Neural crest cell (in vitro differentiated cells): ENCODE measurements around the gene GNA12. TPM values are rescaled to one million over a fixed set of nuclear protein-coding genes. Genes with fewer than 3 reads are reported as not detected.
"Not testable (repeated sequence)": the region's sequence is repeated elsewhere in the genome, so short reads cannot be mapped to it uniquely, and the experiment has no call there.

ENCODE experiments used
- DNase-seq: peaks from one replicate; pipeline ENCODE4 v3.0.0; 2021; ENCODE audit warnings: low read depth, mixed read lengths, low spot score
- H3K27ac Mint-ChIP-seq: one replicate; pipeline ENCODE4 v1.8.0; 2021; ENCODE audit warnings: mild to moderate bottlenecking, mixed read lengths; ENCODE audit not compliant: unreplicated experiment
- H3K27me3 Mint-ChIP-seq: 2 replicates; pipeline ENCODE4 v1.8.0; 2021; ENCODE audit warnings: low read depth, mild to moderate bottlenecking, mixed read lengths
- H3K36me3 Mint-ChIP-seq: 2 replicates; pipeline ENCODE4 v1.8.0; 2021; ENCODE audit warnings: low read depth, mild to moderate bottlenecking, mixed read lengths
- H3K4me1 Mint-ChIP-seq: 2 replicates; pipeline ENCODE4 v1.8.0; 2021; ENCODE audit warnings: mixed read lengths
- H3K4me3 Mint-ChIP-seq: one replicate; pipeline ENCODE4 v1.8.0; 2021; ENCODE audit warnings: mild to moderate bottlenecking, mixed read lengths
- H3K9me3 Mint-ChIP-seq: 2 replicates; pipeline ENCODE4 v1.8.0; 2021; ENCODE audit warnings: mixed read lengths
- total RNA-seq: library from RNA; stranded (reverse); gene quantifications from 2 replicates; pipeline ENCODE4 v1.2.1, GENCODE V29; 2021
- TF ChIP-seq, protein P1 (sequence below): fragments of 200-600 bp; sonication (generic); conservative IDR thresholded peaks from 2 replicates; pipeline ENCODE4 v1.5.0; 2021; ENCODE audit warnings: antibody characterized with exemption, mild to moderate bottlenecking

The GNA12 gene
- total RNA-seq, 1 donor from 2014 or later: 63.5 TPM

DNA sequence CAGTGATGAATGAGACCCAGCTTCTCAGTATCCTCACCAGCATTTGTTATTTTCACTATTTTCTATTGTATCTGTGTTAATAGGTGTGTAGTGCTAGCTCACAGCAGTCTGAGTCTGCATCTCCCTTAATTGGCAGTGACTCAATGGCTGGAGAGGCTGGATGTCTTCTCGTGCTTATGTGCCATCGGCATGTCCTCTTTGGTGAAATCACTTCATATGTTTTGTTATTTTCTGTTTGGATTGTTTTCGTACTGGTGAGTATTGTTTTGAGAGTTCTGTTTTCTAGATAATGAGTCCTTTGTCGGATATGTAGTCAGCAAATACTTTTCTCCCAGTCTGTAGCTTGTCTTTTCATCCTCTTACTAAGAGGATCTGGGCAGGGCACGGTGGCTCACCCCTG, 90.0 kb downstream of the GNA12 start:
- Mint-ChIP-seq H3K4me3 (no peak overlapping the region), H3K36me3 (peaks cover 17% of the 10 kb centered on the region), H3K27me3 (no peaks in the 10 kb centered on the region), H3K27ac (no peak overlapping the region), H3K4me1 (peaks cover 22% of the 10 kb centered on the region), H3K9me3 (no peaks in the 10 kb centered on the region)
- DNase-seq: no peak
- TF ChIP-seq, protein P1, sequence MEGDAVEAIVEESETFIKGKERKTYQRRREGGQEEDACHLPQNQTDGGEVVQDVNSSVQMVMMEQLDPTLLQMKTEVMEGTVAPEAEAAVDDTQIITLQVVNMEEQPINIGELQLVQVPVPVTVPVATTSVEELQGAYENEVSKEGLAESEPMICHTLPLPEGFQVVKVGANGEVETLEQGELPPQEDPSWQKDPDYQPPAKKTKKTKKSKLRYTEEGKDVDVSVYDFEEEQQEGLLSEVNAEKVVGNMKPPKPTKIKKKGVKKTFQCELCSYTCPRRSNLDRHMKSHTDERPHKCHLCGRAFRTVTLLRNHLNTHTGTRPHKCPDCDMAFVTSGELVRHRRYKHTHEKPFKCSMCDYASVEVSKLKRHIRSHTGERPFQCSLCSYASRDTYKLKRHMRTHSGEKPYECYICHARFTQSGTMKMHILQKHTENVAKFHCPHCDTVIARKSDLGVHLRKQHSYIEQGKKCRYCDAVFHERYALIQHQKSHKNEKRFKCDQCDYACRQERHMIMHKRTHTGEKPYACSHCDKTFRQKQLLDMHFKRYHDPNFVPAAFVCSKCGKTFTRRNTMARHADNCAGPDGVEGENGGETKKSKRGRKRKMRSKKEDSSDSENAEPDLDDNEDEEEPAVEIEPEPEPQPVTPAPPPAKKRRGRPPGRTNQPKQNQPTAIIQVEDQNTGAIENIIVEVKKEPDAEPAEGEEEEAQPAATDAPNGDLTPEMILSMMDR: no peak

DNA sequence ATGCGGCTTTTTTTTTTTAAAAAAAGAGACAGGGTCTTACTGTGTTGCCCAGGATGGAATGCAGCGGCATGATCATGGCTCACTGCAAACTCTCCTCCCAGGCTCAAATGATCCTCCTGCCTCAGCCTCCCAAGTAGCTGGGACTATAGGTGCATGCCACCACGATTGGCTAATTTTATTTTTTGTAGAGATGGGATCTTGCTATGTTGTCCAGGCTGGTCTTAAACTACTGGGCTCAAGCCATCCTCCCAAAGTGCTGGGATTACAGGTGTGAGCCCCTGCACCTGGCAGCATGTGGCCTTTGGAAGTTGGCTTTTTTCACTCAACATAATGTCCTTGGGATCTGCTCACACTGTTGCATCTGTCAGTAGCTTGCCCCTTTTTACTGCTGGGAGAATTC, 91.0 kb downstream of the GNA12 start:
- Mint-ChIP-seq H3K36me3 (peaks cover 17% of the 10 kb centered on the region), H3K27ac (no peak overlapping the region), H3K4me1 (peaks cover 16% of the 10 kb centered on the region), H3K4me3 (no peak overlapping the region), H3K9me3 (no peaks in the 10 kb centered on the region), H3K27me3 (no peaks in the 10 kb centered on the region)
- no peak for DNase-seq
- TF ChIP-seq, protein P1: no peak

DNA sequence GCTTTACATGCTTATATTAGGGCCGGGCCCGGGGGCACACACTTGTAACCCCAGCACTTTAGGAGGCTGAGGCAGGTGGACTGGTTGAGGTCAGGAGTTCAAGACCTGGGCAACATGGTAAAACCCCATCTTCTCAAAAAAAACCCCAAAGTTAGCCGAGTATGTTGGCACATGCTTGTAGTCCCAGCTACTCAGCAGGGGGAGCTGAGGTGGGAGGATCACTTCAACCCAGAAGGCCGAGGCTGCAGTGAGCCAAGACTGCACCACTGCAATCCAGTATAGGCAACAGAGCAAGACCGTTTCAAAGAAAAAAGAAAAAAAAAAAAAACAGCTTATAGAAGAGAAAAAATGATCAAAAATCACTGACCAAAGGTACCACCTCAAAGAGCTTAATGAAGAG, 93.0 kb downstream of the GNA12 start:
- DNase-seq: no peak
- Mint-ChIP-seq H3K27ac (no peak overlapping the region), H3K4me3 (no peak overlapping the region)

DNA sequence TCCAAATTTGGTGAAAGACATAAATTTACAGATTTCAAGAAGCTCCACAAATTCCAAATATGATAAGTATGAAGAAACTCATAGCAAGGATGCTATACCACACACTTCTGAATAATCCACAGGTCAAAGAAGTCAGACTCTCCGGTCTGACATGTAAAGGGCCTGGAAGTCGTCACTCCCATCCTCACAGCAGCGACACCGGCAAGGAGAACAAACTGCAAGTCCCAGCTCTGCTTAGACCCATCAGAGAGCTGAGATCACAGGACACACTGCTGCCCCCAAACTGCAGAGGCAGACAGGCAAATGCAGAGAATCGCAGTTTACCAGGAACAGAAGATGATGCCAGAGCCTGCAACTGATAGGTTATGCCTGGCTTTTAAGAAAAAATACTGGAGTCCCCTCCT, 94.1 kb downstream of the GNA12 start:
- no peak overlapping the region for H3K27ac Mint-ChIP-seq
- TF ChIP-seq, protein P1: no peak
- H3K27me3 Mint-ChIP-seq: no peaks in the 10 kb centered on the region
- no peak overlapping the region for H3K4me3 Mint-ChIP-seq
- peaks cover 5% of the 10 kb centered on the region for H3K9me3 Mint-ChIP-seq
- peaks cover 3% of the 10 kb centered on the region for H3K4me1 Mint-ChIP-seq
- H3K36me3 Mint-ChIP-seq: peaks cover 22% of the 10 kb centered on the region
- no peak for DNase-seq

More for the DNA sequence above, 93.0 kb downstream of the GNA12 start:
- peaks cover 4% of the 10 kb centered on the region for H3K9me3 Mint-ChIP-seq
- peaks cover 23% of the 10 kb centered on the region for H3K36me3 Mint-ChIP-seq
- H3K27me3 Mint-ChIP-seq: no peaks in the 10 kb centered on the region
- H3K4me1 Mint-ChIP-seq: peaks cover 6% of the 10 kb centered on the region
- TF ChIP-seq, protein P1: no peak

DNA sequence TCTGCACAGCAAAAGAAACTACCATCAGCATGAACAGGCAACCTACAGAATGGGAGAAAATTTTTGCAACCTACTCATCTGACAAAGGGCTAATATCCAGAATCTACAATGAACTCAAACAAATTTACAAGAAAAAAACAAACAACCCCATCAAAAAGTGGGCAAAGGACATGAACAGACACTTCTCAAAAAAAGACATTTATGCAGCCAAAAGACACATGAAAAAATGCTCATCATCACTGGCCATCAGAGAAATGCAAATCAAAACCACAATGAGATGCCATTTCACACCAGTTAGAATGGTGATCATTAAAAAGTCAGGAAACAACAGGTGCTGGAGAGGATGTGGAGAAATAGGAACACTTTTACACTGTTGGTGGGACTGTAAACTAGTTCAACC, 95.4 kb downstream of the GNA12 start:
- H3K4me1 Mint-ChIP-seq, H3K27ac Mint-ChIP-seq, H3K9me3 Mint-ChIP-seq, DNase-seq, H3K4me3 Mint-ChIP-seq, H3K27me3 Mint-ChIP-seq: not testable (repeated sequence)
- H3K36me3 Mint-ChIP-seq: peaks cover 26% of the 10 kb centered on the region

DNA sequence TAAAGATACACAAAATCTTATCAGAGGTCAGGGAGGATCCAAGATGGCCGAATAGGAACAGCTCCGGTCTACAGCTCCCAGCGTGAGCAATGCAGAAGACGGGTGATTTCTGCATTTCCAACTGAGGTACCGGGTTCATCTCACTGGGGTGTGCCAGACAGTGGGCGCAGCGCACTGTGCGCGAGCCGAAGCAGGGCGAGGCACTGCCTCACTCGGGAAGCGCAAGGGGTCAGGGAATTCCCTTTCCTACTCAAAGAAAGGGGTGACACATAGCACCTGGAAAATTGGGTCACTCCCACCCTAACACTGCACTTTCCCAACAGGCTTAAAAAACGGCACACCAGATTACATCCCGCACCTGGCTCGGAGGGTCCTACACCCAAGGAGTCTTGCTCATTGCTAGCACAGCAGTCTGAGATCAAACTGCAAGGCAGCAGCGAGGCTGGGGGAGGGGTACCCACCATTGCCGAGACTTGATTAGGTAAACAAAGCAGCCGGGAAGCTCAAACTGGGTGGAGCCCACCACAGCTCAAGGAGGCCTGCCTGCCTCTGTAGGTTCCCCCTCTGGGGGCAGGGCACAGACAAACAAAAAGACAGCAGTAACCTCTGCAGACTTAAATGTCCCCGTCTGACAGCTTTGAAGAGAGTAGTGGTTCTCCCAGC, 100.5 kb downstream of the GNA12 start:
- H3K4me3 Mint-ChIP-seq, H3K27me3 Mint-ChIP-seq, H3K9me3 Mint-ChIP-seq, H3K4me1 Mint-ChIP-seq, H3K27ac Mint-ChIP-seq, DNase-seq: not testable (repeated sequence)
- peaks cover 36% of the 10 kb centered on the region for H3K36me3 Mint-ChIP-seq
